Measurements from ENCODE around the gene DOCK9.
A peak's percentile ranks its signal among the peaks of the same experiment; 100 is the strongest.

The DOCK9 gene

DNA sequence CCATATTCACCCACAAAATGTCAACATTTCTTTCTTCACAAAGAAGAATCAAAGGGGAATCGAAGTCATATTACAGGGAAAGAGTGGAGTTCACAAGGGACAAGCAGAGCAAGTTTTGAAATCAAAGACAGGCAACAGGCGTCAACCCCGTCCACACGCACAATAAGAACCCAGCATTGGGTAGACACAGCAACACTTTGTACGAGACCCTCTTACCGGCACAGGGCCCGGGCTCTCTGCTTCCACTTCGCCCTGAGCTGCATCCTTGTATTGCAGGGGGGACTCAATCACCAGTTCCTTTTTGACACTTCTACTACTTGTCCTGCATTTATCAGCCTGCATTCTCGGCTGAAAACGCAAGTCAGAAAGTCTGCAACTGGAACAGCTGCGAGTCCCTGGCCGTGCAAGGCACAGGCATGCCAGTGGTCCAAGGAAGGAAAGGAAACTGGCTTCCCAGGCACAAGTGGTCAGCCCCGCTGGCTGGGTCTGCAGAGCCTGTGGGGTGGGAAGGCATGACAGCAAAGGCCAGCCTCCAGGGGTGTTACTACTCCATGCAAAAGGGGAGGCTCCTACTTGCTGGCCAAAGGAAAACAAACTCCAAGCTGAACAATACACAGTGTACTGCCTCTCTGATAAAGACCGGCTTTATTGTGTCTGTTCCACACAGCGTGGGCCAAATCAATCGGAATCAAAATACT is at the start of gene DOCK9:
TSS of gene DOCK9 (minus strand) at position 497 of the 698 bp plus-strand sequence. CDS start at position 342, 155 bp downstream.
- H3K4me3 ChIP-seq (ENCODE audit: low read length): peak within 1 kb of the TSS; percentile 41
- no peak for TF ChIP-seq CTCF (conservative IDR thresholded peaks at IDR 0.05; ENCODE audit: low read depth, low read length)
- peak; percentile 46 for DNase-seq (ENCODE audit: low read depth)

- TF ChIP-seq CTCF (conservative IDR thresholded peaks at IDR 0.05; ENCODE audit: low read depth, low read length): no peak
- no peak for DNase-seq (ENCODE audit: low read depth)
- no peak overlapping the region for H3K4me3 ChIP-seq (ENCODE audit: low read length)
These were observed 49.4 kb upstream of the DOCK9 start for GRCh38 chr13:99027260-99027659.

GRCh38 chr13:99022941-99023340 is 45.1 kb upstream of the DOCK9 start:
- TF ChIP-seq CTCF (conservative IDR thresholded peaks at IDR 0.05; ENCODE audit: low read depth, low read length): no peak
- no peak overlapping the region for H3K4me3 ChIP-seq (ENCODE audit: low read length)
- DNase-seq (ENCODE audit: low read depth): no peak

GRCh38 chr13:99018418-99019180 is 40.7 kb upstream of the DOCK9 start:
- no peak for TF ChIP-seq CTCF (conservative IDR thresholded peaks at IDR 0.05; ENCODE audit: low read depth, low read length)
- peak; percentile 27 for DNase-seq (ENCODE audit: low read depth)
- no peak overlapping the region for H3K4me3 ChIP-seq (ENCODE audit: low read length)

GRCh38 chr13:99015606-99016490 is 38.0 kb upstream of the DOCK9 start:
- no peak for TF ChIP-seq CTCF (conservative IDR thresholded peaks at IDR 0.05; ENCODE audit: low read depth, low read length)
- no peak for DNase-seq (ENCODE audit: low read depth)
- no peak overlapping the region for H3K4me3 ChIP-seq (ENCODE audit: low read length)

- H3K4me3 ChIP-seq (ENCODE audit: low read length): no peak overlapping the region
- TF ChIP-seq CTCF (conservative IDR thresholded peaks at IDR 0.05; ENCODE audit: low read depth, low read length): no peak
- no peak for DNase-seq (ENCODE audit: low read depth)
These were observed 36.7 kb upstream of the DOCK9 start for GRCh38 chr13:99014522-99014921.
